Lower leg skin (tissue), 4 donors: ENCODE data around the gene NAV2. TPM values are rescaled to one million over a fixed set of nuclear protein-coding genes. Genes with fewer than 3 reads are reported as not detected.

ENCODE experiments used
- DNase-seq, 2 donors: peaks; one replicate each; pipeline ENCODE4 v3.0.0-alpha.2; 2019; ENCODE audit warnings: low spot score in 2 of 2
- H3K4me3 ChIP-seq: fragments of 200-600 bp; sonication (generic); 2 replicates; pipeline ENCODE4 v1.5.1; 2017; ENCODE audit warnings: mild to moderate bottlenecking, low read depth; ENCODE audit not compliant: poor library complexity, severe bottlenecking
- CTCF ChIP-seq, 3 donors: fragments of 450-650 bp; IDR thresholded peaks; one replicate each; pipeline ENCODE4 v1.5.1; 2016; ENCODE audit warnings: antibody characterized with exemption in 3 of 3, mild to moderate bottlenecking in 3 of 3, moderate library complexity in 2 of 3
- POLR2A ChIP-seq, 2 donors: fragments of 450-650 bp; IDR thresholded peaks; one replicate each; pipeline ENCODE4 v1.6.1; 2016 to 2017; ENCODE audit warnings: antibody characterized with exemption in 2 of 2, mild to moderate bottlenecking in 1 of 2, moderate library complexity in 1 of 2
- WGBS, 2 donors: methylation state at CpG; one replicate each; pipeline ENCODE4 v1.1.5; 2018; 5-methylcytosine and 5-hydroxymethylcytosine counted together
- intact Hi-C: fragments of 100-400 bp; cut with DNase I; formaldehyde crosslinking; loops from one replicate; pipeline ENCODE4 v1.15.0; 2023; ENCODE audit warnings: low total_unique reads
- total RNA-seq, 4 donors: library from RNA; depleted of rRNA; stranded (reverse); fragments of >200 nt; gene quantifications; one replicate each; pipeline ENCODE4 v1.1.0, GENCODE V29; 2016

NAV2 gene
- total RNA-seq, 4 donors from 2014 or later = 5.8 to 30.7 (median 21.0) TPM

GRCh38 chr11:19756675-19757475 lies 44.2 kb downstream of the NAV2 start:
- intact Hi-C loops = no loop called here
- DNase-seq = no peak
- no peak overlapping the region for H3K4me3 ChIP-seq
- TF ChIP-seq POLR2A (IDR thresholded peaks at IDR 0.05) (no peak), CTCF (IDR thresholded peaks at IDR 0.05) (no peak)
- 63 to 65% methylated on average over 11 of the region's 11 CpGs for WGBS, 2 donors

- H3K4me3 ChIP-seq = no peak overlapping the region
- TF ChIP-seq CTCF (IDR thresholded peaks at IDR 0.05) (no peak), POLR2A (IDR thresholded peaks at IDR 0.05) (no peak)
- WGBS, 2 donors = 86 to 92% methylated on average over 3 of the region's 3 CpGs
- DNase-seq = no peak
- intact Hi-C loops = no loop called here
Measured at GRCh38 chr11:19759389-19759788, 46.8 kb downstream of the NAV2 start.

- WGBS, 2 donors = 89 to 95% methylated on average over 1 of the region's 1 CpG
- no peak for DNase-seq
- TF ChIP-seq CTCF (IDR thresholded peaks at IDR 0.05) = no peak
- no peak for TF ChIP-seq POLR2A (IDR thresholded peaks at IDR 0.05)
- H3K4me3 ChIP-seq = no peak overlapping the region
- intact Hi-C loops = no loop called here
Measured at GRCh38 chr11:19762266-19762665, 49.6 kb downstream of the NAV2 start.

GRCh38 chr11:19763330-19763729 lies 50.7 kb downstream of the NAV2 start:
- 71 to 72% methylated on average over 7 of the region's 7 CpGs for WGBS, 2 donors
- H3K4me3 ChIP-seq = no peak overlapping the region
- DNase-seq = no peak
- intact Hi-C loops = no loop called here
- TF ChIP-seq POLR2A (IDR thresholded peaks at IDR 0.05) = no peak
- no peak for TF ChIP-seq CTCF (IDR thresholded peaks at IDR 0.05)

- 82 to 89% methylated on average over 3 of the region's 3 CpGs for WGBS, 2 donors
- no peak for TF ChIP-seq CTCF (IDR thresholded peaks at IDR 0.05)
- no peak for TF ChIP-seq POLR2A (IDR thresholded peaks at IDR 0.05)
- DNase-seq = no peak
- no peak overlapping the region for H3K4me3 ChIP-seq
- intact Hi-C loops = no loop called here
Measured at GRCh38 chr11:19766206-19766605, 53.6 kb downstream of the NAV2 start.

- TF ChIP-seq POLR2A (IDR thresholded peaks at IDR 0.05) (no peak), CTCF (IDR thresholded peaks at IDR 0.05) (no peak)
- no peak overlapping the region for H3K4me3 ChIP-seq
- WGBS, 2 donors = 50 to 82% methylated on average over 1 of the region's 1 CpG
- DNase-seq = no peak
- intact Hi-C loops = no loop called here
Measured at GRCh38 chr11:19766810-19767209, 54.2 kb downstream of the NAV2 start.
